Vagina (tissue), 2 donors: Measurements from ENCODE around the gene NCOA5.

Source experiments
- POLR2A ChIP-seq, 2 donors: fragments of 450-650 bp; IDR thresholded peaks; one replicate each; pipeline ENCODE4 v1.6.1; 2017; ENCODE audit warnings: antibody characterized with exemption in 2 of 2, mild to moderate bottlenecking in 2 of 2, moderate library complexity in 2 of 2
- POLR2AphosphoS5 ChIP-seq, 2 donors: sonication (generic); formaldehyde crosslinking; IDR thresholded peaks; one replicate each; pipeline ENCODE4 v1.9.0; 2017; ENCODE audit warnings: antibody characterized with exemption in 2 of 2, mild to moderate bottlenecking in 2 of 2, low read depth in 1 of 2; ENCODE audit not compliant: insufficient read depth in 1 of 2
- TF ChIP-seq, protein P1 (sequence below), 3 experiments: fragments of 450-650 bp in 2 of 3; fragments of 200-600 bp in 1 of 3; sonication (generic) in 1 of 3; IDR thresholded peaks; one replicate each; pipeline ENCODE4 v1.5.1; 2017 to 2019; ENCODE audit warnings: antibody characterized with exemption in 3 of 3, mild to moderate bottlenecking in 2 of 3, moderate library complexity in 2 of 3

DNA sequence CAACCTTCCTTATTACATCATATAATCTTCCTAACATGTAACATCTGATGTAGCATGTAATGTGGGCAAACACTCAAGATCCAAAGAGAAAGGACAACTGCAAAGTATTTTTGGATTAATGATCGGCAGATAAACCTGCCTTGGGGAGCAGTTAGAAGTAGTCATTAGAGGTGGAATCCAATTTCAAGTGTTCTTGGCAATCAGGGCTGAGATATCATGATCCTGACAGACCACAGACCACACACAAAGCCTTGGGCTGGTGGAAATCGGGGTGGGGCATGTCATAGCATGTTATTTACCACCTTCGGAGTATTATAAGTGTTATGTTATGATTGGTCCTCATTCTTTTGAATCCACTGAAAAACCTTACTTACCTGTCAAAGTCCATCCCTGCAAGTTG lies 16.3 kb downstream of the NCOA5 start:
- TF ChIP-seq, protein P1, sequence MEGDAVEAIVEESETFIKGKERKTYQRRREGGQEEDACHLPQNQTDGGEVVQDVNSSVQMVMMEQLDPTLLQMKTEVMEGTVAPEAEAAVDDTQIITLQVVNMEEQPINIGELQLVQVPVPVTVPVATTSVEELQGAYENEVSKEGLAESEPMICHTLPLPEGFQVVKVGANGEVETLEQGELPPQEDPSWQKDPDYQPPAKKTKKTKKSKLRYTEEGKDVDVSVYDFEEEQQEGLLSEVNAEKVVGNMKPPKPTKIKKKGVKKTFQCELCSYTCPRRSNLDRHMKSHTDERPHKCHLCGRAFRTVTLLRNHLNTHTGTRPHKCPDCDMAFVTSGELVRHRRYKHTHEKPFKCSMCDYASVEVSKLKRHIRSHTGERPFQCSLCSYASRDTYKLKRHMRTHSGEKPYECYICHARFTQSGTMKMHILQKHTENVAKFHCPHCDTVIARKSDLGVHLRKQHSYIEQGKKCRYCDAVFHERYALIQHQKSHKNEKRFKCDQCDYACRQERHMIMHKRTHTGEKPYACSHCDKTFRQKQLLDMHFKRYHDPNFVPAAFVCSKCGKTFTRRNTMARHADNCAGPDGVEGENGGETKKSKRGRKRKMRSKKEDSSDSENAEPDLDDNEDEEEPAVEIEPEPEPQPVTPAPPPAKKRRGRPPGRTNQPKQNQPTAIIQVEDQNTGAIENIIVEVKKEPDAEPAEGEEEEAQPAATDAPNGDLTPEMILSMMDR (IDR thresholded peaks at IDR 0.05), result no peak
- TF ChIP-seq POLR2A (IDR thresholded peaks at IDR 0.05) (no peak), POLR2AphosphoS5 (IDR thresholded peaks at IDR 0.05; ENCODE audit: insufficient read depth in 1 of 2, low read depth in 1 of 2) (no peak)
